ENCODE results near the gene SUSD6. TPM values are rescaled to one million over a fixed set of nuclear protein-coding genes. Genes with fewer than 3 reads are reported as not detected.

Gene SUSD6
- total RNA-seq, 2 experiments from 2014 or later: 23.1 to 43.6 TPM

DNA sequence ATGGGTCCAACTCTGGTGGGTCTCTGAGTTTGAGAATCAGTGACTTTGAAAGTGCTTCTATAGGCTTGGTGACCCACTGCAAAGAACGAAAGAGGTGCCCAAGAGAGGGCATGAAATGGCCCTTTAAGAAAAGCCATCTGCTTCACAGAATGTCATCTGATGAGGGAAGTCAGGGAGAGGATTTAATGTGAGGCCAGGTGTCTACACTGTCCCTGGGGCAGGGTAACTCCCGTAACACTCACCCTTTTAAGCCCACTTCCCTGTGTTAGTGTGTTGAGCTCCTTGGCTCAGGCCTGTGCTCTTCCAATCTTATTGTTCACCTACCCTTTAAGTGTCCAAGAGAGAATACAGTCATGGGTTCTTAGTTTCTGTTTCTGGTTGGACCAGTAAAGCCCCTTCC lies 139.1 kb downstream of the SUSD6 start:
- H4K20me1 ChIP-seq (ENCODE audit: insufficient read depth, low read length): no peaks in the 10 kb centered on the region
- BruUV-seq (replicated peaks): no TSS peak
- TF ChIP-seq EZH2phosphoT487 (IDR thresholded peaks at IDR 0.05; ENCODE audit: borderline replicate concordance, low read depth, low read length) (no peak), CTCF (conservative IDR thresholded peaks at IDR 0.05; ENCODE audit: low read length) (no peak)
- DNase-seq (ENCODE audit: low spot score): no peak
- no peak overlapping the region for H3K4me2 ChIP-seq (ENCODE audit: low read length)
- H3K27ac ChIP-seq (ENCODE audit: low read depth, low read length, poor library complexity, severe bottlenecking): no peak overlapping the region
- no peaks in the 10 kb centered on the region for H3K79me2 ChIP-seq (ENCODE audit: insufficient read depth, low read depth, low read length)
- ChIA-PET POLR2A (interaction anchor here (0.7 to 1.3 kb wide), 2 partner anchors 9 to 80 kb away, joined by 3 read pairs; no protein-coding TSS in a partner anchor), CTCF (ENCODE audit: unreplicated experiment) (interaction anchor here (0.6 kb wide), 1 partner anchor 104 kb away, joined by 3 read pairs; no protein-coding TSS in a partner anchor)
- H3K36me3 ChIP-seq (ENCODE audit: insufficient read depth, low read length): no peaks in the 10 kb centered on the region
- H3K4me3 ChIP-seq (ENCODE audit: low read depth, low read length, poor library complexity, severe bottlenecking): no peak overlapping the region
- peaks cover 8% of the 10 kb centered on the region for H3K4me1 ChIP-seq (ENCODE audit: insufficient read depth, low read length, poor library complexity, severe bottlenecking)
- intact Hi-C loops (cut with micrococcal nuclease; ENCODE audit: unreplicated experiment): no loop called here
- H3K9me3 ChIP-seq (ENCODE audit: low read length): no peaks in the 10 kb centered on the region
- H3K9me2 ChIP-seq (ENCODE audit: insufficient read depth, low read length): no peaks in the 10 kb centered on the region
- no peak overlapping the region for H2AFZ ChIP-seq (ENCODE audit: low read length)

DNA sequence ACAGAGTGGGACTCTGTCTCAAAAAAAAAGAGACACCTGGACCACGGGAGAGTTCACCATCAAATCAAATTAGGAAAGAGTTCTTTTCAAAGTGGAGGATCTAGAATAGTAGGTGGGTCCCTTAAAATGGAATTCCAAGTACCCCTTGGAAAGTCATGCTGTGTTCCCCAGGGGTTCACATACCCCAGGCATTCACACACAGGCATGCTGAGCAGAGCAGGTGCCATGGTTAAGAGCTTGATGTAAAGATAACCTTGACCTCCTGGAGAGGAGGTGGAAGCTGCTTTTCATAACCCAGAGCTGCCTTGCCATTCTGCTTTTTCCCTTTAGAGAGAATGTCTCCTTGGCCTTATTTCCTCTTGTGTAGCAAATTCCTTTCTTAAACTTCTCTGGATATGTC lies 141.4 kb downstream of the SUSD6 start:
- Histone ChIP-seq H3K4me2 (ENCODE audit: low read length) (no peak overlapping the region), H3K79me2 (ENCODE audit: insufficient read depth, low read depth, low read length) (no peaks in the 10 kb centered on the region), H3K4me3 (ENCODE audit: low read depth, low read length, poor library complexity, severe bottlenecking) (no peak overlapping the region), H3K27ac (ENCODE audit: low read depth, low read length, poor library complexity, severe bottlenecking) (no peak overlapping the region), H3K9me3 (ENCODE audit: low read length) (no peaks in the 10 kb centered on the region), H4K20me1 (ENCODE audit: insufficient read depth, low read length) (no peaks in the 10 kb centered on the region), H2AFZ (ENCODE audit: low read length) (no peak overlapping the region), H3K9me2 (ENCODE audit: insufficient read depth, low read length) (no peaks in the 10 kb centered on the region), H3K36me3 (ENCODE audit: insufficient read depth, low read length) (no peaks in the 10 kb centered on the region), H3K4me1 (ENCODE audit: insufficient read depth, low read length, poor library complexity, severe bottlenecking) (peaks cover 8% of the 10 kb centered on the region)
- ChIA-PET CTCF (ENCODE audit: unreplicated experiment) (no interaction called here), POLR2A (interaction anchor here (0.7 to 1.8 kb wide), 4 partner anchors 14 to 295 kb away, joined by 3 to 8 read pairs (median 4); partner anchors contain the start of gene SRSF5)
- DNase-seq (ENCODE audit: low spot score): no peak
- no TSS peak for BruUV-seq (replicated peaks)
- TF ChIP-seq EZH2phosphoT487 (IDR thresholded peaks at IDR 0.05; ENCODE audit: borderline replicate concordance, low read depth, low read length) (no peak), CTCF (conservative IDR thresholded peaks at IDR 0.05; ENCODE audit: low read length) (no peak)
- intact Hi-C loops (cut with micrococcal nuclease; ENCODE audit: unreplicated experiment): no loop called here

DNA sequence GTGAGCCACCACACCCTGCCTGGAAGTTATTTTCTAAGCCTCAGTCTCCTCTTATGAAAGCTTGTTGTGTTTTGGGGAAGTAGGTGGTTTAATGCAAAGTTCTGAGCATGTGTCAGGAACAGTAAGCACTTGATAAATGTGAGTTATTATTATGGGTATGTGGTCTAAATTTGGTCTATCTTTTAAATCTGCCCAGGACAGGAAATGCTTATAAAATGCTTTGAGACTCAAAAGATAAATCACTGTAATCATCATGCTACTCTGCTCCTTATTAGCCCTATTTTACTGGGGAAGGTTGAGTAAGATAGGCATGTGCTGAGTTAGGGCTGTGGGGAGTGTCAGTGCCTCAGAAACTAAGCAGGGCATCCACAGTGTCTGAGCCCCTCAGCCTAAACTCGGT lies 142.5 kb downstream of the SUSD6 start:
- CTCF ChIA-PET (ENCODE audit: unreplicated experiment): no interaction called here
- Histone ChIP-seq H3K4me3 (ENCODE audit: low read depth, low read length, poor library complexity, severe bottlenecking) (no peak overlapping the region), H3K9me3 (ENCODE audit: low read length) (no peaks in the 10 kb centered on the region), H2AFZ (ENCODE audit: low read length) (0 out of 2 replicates have a peak overlapping the region, but pooled peaks have one; percentile 2), H3K79me2 (ENCODE audit: insufficient read depth, low read depth, low read length) (no peaks in the 10 kb centered on the region), H3K9me2 (ENCODE audit: insufficient read depth, low read length) (no peaks in the 10 kb centered on the region), H4K20me1 (ENCODE audit: insufficient read depth, low read length) (no peaks in the 10 kb centered on the region), H3K27ac (ENCODE audit: low read depth, low read length, poor library complexity, severe bottlenecking) (no peak overlapping the region), H3K4me2 (ENCODE audit: low read length) (no peak overlapping the region), H3K36me3 (ENCODE audit: insufficient read depth, low read length) (no peaks in the 10 kb centered on the region), H3K4me1 (ENCODE audit: insufficient read depth, low read length, poor library complexity, severe bottlenecking) (peaks cover 8% of the 10 kb centered on the region)
- POLR2A ChIA-PET: interaction anchor here (0.7 to 2.2 kb wide), 5 partner anchors 13 to 556 kb away, joined by 5 to 7 read pairs (median 6); partner anchors contain the start of gene SRSF5
- no TSS peak for BruUV-seq (replicated peaks)
- intact Hi-C loops (cut with micrococcal nuclease; ENCODE audit: unreplicated experiment): no loop called here
- peak; percentile 17 for DNase-seq (ENCODE audit: low spot score)
- no peak for TF ChIP-seq EZH2phosphoT487 (IDR thresholded peaks at IDR 0.05; ENCODE audit: borderline replicate concordance, low read depth, low read length)
- TF ChIP-seq CTCF (conservative IDR thresholded peaks at IDR 0.05; ENCODE audit: low read length): no peak
